Activated CD8-positive, alpha-beta memory T cell treated with anti-CD3 and anti-CD28 coated beads, Interleukin-2, amount 50 U/mL, for 1 hour (primary cell): ENCODE data around the gene SLC39A12.

Experiments used
- DNase-seq: peaks from one replicate; pipeline ENCODE4 v3.0.0-alpha.2; 2020; ENCODE audit errors: extremely low read depth

SLC39A12 gene

DNA sequence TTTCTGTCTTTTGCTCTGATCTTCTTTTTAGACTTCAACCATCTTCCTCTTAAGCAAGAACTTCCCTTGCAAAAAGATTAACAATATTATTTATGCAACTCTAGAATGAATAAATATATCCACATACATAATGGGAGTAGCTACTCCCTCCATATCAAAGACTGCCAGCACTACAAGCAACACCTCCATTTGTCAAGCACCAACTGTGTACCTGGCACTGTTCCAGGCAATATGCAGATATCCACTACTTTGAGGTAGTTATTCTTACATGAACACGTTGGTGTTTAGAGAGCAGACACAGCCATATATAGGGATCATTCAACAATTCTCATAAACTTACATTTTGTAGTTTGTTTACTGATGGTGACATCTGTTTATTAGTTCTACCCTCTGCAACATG lies 104.9 kb downstream of the SLC39A12 start:
- DNase-seq = no peak

DNA sequence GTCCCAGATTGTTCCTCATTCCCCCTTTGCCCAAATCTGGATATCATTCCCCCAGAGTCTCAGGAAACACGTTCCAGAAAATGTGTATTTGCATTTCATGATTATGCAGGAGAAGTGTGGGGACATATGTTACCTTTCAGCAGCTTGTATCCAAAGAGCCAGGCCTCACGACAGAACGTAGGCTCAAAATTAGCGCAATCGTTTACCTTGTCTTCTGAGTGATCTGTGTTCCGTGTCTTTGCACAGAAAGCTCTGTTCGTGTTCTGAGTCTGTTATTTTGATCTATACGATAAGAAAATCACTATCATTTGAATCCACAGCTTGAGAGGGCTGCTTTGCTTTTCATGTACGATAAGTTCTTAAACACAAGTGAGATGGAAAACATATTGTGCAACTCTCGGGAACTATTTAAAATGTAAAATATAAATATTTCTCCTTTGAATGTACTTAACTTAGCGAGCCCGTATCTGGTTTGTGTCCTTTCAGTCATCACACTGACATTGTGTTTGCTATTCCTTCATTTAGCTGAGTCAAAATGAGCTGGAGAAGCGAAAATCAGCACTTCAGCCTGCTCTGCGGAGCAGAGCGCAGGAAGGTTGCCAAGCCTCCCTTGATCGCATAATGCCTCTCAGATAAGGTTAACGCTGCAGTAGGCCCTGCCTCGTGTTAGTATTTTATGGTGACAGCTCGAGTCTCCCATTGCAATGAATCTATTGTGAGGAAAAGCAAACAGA lies 108.3 kb downstream of the SLC39A12 start:
- no peak for DNase-seq

DNA sequence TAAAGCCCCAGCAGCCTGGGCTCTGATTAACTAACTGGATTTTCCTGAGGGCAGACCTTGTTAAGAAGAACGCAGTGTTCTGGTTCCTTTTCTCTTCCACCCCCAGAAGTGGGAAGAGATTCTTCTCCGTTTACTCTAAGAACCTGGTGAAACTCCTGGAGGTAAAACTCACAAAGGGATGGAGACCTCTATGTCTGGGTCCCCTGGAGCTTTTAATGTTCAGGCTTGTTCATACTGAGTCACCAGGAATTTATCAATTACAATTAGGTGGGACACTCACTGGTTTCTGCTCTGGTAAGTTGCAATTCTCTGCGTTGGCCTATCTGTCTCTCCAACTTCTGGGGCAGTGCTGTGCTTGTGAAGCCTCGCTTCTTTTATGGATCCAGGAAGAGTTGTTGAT lies 115.2 kb downstream of the SLC39A12 start:
- no peak for DNase-seq

DNA sequence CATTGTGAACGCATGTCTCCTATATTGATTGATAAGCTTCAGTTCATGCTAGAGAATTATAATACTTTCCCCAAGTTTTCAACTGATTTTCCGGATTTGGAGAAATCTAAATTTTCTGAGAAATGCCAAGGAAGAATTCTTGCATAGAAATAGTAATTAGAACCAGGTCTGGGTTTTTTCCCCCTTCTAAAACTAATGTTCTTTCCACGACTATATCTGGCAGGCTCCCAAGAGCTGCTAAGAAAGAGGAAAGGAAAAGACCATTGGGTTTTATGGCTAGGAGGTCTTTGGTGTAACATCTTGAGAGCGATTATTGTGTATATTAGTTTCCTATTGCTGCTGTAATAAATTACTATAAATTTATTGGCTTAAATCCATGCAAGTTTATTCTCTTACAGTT lies 116.7 kb downstream of the SLC39A12 start:
- DNase-seq = no peak

DNA sequence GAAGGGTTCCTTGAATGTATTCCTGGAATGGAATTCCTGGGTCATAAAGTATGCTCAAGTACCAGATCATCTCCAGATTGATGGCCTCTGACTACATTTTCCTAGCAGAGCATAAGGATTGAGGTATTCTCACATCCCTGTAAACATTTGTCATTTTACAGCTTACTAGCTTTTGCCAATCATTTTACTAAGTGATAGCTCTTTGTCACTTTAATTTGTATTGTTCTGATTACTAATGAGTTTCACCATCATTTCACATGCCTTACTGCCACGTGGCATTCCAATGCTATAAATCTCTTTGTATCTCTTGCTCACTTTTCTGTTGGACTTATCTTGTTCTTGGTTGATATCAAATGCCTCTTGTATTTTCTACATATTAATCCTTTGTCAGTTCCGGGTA lies 119.9 kb downstream of the SLC39A12 start:
- no peak for DNase-seq

DNA sequence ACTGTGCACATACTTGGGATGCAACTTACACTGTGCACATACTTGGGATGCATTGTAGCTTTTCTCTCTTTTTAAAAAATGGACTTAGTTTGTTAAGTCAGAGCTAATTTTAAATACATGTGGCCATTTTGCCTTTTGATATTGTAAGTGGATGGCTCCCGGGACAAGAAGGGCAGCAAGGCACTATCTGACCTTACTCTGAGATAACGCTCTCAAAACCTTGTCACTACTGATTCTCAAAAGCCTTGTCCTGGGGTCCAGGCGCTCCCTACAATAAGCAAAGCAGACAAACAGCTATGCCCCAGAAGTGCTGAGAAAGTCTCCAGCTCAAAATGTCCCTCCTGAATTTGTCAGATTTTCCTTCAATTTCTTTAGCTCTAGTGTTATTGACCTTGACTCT lies 121.6 kb downstream of the SLC39A12 start:
- DNase-seq = no peak

DNA sequence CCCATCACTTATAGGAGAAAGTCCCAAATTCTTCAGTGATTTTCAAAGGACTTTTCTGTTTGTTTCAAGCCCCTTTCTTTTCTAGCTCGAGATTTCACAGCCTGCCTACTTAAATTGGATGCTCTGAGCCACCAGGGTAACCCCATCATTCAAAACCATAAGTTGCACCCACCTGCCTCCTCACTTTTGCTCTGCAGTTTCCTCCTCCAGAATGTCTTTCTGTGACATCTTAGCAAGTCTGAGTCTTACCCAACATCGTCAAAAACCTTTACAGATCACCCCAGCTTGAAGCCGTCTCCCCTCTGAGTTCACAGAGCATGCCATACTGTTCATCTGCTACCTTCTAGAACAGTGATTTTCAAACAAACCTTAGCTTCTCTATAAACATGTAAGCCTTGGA lies 124.2 kb downstream of the SLC39A12 start:
- DNase-seq = no peak

DNA sequence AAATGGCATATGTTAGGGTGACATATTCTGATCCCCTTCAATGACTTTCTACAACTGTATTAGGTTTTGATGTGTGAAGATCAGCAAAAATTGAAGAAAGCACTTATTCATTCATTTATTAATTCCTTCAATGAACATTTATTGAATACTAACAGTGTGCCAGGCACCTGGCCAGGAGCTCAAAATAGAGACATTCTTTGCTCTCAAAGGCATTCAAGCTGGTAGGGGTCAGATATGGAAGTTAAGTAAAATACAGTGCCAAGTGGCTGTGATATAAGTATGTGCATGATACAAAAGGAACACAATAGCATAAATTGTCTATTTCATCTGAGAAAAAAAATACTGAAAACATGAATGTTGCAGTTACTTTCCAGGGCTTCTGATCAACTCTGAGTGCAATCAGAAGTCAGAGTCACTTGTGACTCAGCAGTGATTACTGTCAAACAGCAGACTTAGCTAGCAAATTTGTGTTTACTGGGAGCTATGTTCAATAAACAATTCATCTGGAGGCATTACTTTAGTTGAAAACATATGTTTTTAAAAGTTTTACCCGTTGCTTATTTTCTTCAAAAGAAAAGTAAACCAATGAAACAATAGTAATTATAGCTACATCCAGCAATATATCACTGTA lies 128.1 kb downstream of the SLC39A12 start:
- DNase-seq = no peak

DNA sequence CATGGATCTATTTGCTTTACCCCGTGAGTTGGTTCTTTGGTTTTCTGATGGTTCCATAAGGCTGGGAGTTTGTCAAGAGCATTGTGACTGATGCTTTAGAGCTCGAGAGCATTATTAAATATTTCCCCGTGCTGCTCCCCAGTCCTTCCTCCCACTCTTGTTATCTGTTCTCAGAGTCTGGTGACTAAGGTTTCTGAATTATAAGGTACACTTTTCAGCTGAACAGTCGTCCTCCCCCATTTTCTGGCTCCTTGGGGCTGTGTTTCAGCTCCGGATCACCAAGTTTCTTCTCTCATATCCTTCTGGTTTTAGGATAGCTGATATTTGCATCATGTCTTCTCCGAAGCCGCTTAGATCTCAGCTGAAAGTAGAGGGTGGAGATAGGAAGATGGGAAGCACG lies 130.7 kb downstream of the SLC39A12 start:
- DNase-seq = no peak

DNA sequence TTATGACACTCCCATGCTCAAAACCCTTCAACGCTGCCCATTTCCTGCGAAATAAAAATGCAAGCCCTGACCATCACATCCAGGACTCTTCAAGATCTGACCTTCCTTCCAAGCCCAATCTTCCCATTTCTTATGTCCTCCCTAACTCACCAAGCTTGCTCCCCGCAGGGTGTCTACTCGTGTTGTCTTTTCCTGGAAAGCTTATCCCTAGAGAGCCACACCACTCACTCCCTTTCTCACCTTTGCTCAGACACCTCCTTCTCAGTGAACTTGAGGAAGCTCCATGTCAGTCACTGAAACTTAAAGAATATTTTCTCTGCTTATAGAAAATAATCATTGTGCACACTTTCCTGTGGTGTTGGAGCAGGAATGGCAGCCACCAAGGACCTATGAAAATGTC lies 134.1 kb downstream of the SLC39A12 start:
- no peak for DNase-seq

DNA sequence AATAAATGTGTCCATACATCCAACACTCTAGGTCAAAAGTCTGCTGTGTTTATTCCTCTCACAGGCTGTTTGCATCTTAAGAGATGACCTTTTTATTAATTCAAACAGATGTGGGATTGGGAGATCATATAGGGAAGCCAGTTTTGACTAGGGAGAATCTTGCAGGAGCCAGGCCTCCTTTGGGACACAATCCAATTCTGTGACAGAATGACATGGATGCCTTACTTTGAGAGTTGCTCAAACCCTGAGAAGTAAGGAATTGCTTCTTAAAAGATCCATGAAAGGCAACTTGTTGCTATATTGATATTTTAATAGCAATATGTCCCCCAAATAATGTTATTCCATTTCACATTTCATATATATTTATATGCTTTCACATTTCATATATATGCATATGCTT lies 135.0 kb downstream of the SLC39A12 start:
- no peak for DNase-seq

DNA sequence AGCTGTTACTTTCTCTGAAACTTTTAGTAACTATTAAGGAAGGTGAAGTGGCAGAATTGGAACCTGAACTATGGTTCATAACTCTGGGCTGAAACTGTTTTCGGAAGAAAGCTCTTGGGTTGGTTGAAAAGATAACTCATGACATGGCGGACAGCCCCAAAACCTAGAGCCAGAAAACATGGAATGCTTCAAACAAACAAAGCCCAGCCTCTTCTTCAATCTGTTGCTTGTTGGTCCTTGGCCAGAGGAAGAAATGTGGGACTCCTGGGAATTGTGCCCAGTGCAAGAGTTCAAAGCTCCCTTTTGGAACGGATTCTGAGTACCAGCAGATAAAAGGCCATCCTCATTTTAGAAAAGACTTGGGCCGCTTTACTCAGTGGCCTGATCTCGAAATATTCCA lies 135.6 kb downstream of the SLC39A12 start:
- no peak for DNase-seq
